GM21526 (cell line): ENCODE data around the gene NAE1.
"Not testable (repeated sequence)": the region's sequence is repeated elsewhere in the genome, so short reads cannot be mapped to it uniquely, and the experiment has no call there.

Source experiments
- ATAC-seq: cut with Tn5 transposase; IDR thresholded peaks from one replicate; pipeline ENCODE4 v1.9.1; 2021; ENCODE audit warnings: moderate library complexity; ENCODE audit not compliant: unreplicated experiment, low FRiP score

NAE1 gene

DNA sequence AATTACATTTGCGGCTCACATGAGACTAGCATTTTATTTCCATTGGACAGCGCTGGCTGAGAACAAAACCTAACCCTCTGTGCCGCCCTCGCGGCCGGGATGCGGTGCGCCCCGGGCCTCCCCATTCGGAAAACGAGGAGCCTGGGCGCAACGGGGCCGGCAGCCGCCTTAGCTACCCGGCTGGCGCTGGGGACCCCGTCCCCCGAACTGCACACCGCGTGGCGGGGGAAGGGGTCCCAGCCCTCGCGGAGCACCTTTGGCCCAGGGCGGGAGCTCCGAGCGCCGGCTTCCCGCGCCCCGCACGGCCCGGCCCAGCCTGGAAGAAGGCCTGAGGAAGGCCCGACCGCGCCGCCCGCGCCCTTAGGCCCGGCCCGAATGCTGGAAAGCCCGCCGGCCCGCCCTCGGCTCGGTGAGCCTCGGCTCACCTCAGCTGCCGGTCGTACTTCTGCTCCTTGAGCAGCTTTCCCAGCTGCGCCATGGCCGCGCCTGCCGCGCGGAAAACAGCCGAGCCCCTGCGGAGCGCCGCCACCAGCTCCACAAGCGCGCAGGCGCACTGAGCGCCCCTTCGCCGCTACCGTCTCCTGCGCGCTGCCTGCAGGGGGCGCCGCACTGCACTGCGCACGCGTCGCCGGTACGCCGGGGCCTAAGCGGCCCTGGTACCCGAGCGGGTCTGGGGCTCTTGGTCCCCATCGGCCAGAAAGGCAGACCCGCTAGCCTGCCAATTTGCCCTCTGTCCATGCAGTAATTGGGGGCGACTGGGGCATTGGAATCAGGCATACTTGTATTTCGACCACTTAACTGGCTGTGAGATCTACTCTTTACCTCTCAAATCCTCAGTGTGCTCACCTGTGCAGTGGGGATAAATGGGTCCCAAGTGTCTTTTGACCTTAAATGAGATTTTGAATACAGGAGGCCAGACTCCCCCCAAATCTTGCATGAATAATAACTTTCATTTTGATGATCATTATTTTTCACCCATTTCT, at the start of gene NAE1:
Gene NAE1, minus strand, starts transcription at position 555 of the 983 bp plus-strand sequence. Its CDS starts 77 bp downstream, at position 478.
- ATAC-seq: peak; percentile 85

DNA sequence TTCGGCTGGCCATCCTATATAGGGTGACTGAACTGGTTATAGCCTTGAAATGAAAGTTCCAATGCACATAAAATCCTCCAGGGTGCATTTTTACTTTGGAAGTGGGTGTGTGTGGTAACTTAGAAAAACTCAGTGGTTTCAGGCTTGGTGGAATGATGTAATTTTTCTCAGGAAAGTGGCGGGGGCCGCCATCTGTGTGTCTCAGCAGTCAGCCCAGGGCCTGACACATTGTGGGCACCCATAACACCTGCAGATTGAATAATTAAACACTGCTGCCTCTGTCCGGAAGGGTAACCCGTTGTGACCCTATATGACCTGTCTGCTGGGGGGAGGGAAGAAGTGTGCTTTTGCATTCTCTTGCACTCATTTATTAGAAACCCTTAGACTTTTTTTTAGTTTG, 47.3 kb upstream of the NAE1 start:
- ATAC-seq: no peak

DNA sequence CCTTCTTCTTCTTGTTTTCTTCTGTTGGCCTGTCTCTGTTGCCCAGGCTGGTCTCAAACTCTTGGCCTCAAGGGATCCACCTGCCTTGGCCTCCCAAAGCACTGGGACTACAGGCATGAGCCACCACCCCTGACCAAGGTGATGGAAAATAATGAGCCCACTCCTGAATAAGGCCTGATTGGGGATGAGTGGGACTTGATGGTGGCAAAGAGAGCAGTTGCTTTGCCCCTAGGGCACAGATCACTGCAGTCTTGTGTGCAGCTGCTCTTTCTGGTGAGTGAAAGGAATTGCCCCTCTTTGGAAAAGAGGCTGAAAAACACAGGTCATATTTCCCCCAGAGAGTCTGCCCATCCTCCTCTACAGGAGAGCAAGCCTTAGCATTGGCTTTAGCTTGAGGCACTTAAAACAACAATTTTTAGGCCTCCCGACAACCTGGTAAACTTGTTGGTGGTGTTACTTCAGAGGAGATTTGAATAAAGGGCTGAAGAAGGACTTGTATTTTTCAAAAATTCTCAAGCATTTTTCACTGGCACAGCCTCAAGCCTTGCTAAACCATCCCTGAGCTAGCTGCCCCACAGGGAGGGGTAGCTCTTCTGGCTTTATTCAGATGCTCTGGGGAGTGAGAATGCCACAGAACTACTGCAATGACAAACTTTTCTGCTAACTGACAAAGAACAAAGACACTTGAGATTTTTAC, 43.5 kb upstream of the NAE1 start:
- no peak for ATAC-seq

DNA sequence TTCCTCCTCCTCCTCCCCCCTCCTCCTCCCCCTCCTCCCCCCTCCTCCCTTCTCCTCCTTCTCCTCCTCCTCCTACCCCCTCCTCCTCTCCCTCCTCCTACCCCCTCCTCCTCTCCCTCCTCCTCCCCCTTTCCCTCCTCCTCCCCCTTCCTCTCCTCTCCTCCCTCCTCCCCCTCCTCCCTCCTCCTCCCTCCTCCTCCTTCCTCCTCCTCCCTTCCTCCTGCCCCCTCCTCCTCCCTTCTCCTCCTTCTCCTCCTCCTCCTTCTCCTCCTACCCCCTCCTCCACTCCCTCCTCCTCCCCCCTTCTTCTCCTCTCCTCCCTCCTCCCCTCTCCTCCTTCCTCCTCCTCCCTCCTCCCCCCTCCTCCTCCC, 42.9 kb upstream of the NAE1 start:
- ATAC-seq: no peak

DNA sequence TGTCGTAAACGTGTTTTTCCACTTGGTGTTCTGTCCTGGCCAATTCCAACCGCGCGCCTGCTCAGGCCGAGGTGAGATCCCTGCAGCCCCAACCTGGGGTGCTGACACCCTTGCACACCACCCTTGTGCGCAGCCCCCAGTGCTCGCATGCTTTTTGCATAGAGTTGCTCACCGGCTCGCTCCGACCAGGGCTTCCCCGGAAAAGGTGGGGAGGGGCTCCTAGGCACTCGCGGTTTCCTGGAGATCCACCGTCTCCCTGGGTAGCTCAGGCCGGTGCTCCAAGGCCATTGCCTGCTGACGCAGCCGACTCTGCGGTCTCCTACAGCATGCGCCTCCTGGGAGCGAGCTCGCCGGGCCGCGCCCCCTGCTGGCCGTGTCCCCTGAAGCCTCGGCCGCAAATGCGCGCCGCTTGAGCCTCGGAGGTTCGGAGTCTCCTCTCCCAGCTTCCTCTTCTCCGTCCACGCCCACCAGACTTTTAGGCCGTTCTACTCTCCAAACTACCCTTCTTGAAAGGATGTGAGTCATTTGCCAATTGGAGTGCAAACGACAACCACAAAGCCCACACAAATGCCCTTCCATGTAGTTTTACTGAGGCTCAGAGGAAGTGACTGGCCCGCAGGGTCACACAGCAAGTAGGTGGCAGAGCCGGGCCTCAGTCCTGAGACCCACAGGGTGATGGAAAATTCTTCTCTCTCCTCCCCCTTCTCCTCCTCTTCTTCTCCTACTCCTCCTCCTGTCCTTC, 42.3 kb upstream of the NAE1 start:
- ATAC-seq: peak; percentile 77

DNA sequence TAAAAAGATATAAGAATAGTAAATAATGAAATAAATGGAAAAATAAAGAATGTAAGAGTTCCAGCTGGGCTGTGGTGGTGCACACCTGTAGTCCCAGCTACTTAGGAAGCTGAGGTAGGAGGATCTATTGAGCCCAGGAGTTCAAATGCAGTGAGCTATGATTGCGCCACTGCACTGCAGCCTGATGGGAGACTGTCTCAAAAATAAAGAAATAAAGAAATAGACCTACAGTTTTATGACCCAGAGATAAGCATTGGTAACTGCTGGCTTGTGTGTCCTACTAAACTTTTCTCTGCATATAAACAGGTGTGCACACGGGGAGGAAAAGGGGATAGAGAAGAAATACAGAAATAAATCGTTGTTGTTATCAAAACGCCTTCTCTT, 41.8 kb upstream of the NAE1 start:
- ATAC-seq: no peak

DNA sequence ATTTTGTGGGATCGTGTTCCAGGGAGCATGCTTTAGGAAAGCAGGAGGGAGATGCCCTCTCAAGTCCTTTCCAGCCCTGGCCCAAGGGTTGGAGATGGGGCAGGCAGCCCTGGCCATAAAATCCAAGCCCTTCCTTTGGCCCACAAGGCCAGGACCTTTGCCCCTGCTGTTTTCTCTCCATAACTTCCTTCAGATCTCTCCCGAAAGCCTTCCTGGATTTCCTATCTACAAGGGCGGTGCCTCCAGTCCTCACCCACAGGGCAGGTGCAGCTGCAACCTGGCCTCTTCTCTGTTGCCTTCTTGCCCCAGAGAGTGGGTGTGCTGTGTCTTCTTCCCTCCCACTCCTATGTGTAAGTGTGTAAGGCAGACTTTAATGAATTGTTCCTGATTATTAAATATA, 41.1 kb upstream of the NAE1 start:
- no peak for ATAC-seq

DNA sequence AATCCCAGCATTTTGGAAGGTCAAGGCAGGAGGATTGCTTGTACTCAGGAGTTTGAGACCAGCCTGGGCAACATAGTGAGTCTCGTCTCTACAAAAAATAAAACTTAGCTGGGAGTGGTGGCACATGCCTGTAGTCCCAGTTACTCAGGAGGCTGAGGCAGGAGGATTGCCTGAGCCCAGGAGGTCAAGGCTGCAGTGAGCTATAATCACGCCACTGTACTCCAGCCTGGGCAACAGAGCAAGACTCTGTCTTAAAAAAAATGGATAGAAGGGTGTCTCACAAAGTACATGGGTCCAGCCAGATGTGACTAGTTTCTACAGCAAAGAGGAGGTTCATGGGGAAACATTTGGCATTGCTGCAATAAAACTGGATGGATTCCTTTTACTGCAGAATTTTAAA, 40.6 kb upstream of the NAE1 start:
- ATAC-seq: not testable (repeated sequence)

DNA sequence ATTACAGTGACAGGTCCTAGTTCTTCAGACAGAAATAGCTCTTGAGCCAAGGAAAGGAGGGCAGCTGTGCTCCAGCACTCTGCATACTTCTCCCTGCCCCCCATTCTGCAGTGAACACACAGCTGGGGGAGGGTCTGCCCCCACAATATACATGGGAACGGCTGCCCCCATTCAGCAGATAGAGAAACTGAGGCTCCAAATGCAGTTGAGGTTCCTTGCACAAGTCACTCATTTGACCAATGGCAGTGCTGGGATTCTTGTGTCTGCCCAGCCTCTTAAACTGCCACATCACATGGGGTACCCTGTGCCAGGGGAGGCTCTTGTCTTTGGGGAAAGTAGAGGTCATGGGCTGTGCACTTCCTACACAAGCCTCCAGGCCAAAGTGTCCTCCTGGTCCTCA, 38.6 kb upstream of the NAE1 start:
- ATAC-seq: no peak

DNA sequence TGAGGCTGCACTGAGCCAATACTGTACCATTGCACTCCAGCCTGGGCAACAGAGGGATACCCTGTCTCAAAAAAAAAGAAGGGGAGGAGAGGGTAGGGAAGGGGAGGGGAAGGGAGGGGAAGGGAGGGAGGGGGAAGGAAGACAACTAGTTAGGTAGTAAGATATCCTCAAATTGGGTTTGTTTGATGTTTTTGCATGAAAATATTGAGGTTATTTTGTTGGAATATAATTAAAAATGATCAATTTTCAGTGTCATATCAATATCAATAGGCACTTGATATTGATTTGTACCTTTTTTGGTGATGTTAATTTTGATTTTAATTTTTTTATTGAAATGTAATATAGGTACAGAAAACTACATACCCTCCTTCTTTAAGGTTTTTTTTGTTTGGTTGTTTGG, 32.9 kb upstream of the NAE1 start:
- ATAC-seq: no peak

DNA sequence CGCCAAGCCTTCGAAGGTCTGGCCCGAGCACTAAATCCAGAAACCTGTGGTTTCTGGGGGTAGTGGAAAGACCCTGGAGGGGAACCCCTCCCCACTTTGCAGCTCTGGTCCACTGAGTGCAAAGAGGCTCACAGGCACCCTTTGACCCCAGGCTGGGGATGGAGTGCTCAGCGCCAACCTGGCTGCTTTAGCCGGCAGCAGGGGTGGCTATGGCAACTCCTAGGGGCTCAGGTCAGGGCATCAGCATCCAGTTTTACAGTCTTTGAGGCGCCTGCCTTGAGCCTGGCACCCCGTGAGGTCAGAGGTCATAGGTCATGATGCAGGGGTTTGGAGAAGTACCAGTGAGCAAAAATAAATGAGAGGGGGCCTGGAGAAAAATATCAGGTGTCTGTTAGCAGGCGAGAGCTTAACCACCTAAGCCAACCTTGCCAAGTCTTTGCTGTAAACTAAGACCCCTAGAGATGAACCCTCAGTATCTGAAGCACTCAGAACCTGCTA, 31.3 kb upstream of the NAE1 start:
- ATAC-seq: no peak

DNA sequence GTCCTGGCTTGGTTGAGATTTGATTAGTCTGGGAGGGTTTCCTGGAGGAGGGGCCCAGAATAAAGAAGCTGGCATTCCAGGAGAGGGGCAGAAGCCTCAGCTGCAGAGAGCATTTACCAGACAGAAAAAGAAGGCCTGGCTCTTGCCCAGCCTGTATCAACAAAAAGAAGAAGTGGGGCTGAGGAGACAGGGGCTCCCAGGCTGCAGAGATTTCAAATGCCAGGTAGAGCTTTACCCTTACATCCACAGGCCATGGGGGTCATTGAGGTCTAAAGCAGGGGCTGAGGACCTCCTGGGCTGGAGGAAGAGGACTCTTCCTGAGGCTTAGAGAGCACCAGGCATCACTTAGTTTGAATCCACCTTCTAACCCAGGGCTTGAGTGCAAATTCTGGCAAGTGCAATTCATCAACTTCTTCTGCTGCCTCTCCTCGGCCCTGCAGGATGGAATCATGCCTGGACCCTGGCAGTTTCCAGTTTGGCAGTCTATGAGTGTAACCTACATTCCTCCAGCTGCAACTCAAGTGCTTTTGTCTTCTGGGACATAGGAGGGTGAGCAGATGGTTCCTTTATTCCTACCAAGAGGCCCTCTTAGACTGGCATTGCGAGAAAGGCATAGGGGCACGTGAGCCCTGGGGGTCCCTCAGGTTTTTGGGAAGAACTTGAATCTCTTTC, 28.8 kb upstream of the NAE1 start:
- no peak for ATAC-seq

DNA sequence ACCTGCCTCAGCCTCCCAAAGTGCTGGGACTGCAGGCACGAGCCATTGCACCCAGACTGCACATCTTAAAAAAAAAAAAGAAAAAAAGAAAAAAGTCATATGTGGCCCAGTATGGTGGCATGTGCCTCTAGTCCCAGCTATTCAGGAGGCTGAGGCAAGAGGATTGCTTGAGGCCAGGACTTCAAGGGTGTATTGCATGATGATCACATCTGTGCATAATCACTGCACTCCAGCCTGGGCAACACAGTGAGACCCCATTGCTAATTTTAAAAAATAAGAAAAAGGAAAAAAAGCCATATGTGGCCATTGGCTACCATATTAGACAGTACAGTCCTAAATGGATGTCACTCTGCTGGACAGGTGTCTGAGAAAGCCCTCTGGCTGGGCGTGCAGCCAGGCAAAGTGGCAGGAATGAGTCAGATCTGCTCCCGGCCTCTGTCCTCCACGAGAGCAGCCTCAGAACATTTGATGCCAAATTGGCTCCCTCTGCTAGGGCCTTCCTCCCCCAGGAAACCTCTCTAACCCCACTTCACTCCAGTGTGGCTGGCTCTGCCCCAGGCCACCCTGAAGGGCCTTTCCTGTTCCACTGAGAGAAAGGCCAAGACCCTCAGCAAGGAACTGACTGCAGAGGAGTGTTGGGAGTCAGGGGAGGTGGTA, 28.1 kb upstream of the NAE1 start:
- no peak for ATAC-seq

DNA sequence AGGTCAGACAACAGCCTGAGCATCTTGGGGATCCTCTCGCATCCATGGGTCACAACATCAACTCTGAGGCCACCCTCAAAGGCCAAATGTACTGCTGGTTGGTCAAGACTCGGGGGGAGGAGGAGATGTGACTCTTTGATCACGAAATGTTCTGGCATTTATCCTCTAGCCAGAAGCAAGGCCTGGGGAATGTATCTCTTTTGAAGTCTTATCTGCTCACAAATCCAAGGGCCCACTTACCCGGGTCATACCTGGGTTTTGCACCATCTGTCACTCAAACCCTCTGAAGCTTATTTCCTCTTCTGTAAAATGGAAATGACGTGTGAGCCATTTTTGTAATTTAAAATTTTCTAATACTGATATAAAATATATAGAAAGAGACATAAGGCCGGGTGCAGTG, 26.7 kb upstream of the NAE1 start:
- no peak for ATAC-seq

DNA sequence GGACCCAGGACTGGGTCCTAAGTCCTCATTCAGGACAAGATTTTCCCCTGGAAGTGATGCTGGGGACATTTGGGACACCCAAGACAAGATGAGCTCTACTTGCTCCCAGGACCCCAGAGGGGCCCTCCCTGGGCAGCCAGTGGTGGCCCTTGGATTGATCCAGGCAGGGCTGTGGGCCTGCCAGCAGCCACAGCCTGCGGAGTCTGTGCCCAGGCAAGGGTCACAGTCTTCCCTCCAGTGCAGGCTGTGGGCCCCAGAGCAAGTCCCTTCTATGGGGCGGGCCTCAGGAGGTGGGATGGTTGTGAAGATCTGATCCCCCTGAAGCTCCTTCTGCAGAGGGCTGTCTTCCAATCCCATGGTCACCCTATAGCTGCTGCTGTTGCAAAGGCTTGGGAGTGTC, 26.0 kb upstream of the NAE1 start:
- ATAC-seq: no peak

DNA sequence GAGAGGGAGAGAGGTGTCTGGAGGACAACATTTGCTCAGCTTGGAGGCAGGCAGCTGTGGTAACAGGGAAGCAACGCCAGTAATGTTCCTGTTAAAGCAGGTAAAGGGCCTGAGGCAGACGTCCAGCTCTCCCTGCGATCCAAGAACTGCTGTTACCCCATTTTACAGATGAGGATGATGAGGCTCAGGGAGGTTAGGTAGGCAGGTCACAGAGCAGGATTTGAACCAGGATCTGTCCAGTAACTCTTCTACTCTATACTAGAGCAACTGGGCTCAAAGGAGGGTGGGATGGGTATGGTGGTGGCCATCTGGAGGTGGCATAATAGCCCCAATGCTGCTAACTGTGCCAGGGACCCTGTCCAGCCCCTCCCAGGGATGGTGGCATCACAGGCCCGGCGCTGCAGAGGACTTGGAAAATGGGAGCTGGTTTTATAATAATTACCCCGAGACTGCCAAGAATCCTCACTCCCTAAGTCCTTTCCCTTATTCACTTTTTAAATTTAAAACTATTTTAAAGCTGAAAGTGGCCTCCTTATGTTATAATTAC, 25.5 kb upstream of the NAE1 start:
- no peak for ATAC-seq

DNA sequence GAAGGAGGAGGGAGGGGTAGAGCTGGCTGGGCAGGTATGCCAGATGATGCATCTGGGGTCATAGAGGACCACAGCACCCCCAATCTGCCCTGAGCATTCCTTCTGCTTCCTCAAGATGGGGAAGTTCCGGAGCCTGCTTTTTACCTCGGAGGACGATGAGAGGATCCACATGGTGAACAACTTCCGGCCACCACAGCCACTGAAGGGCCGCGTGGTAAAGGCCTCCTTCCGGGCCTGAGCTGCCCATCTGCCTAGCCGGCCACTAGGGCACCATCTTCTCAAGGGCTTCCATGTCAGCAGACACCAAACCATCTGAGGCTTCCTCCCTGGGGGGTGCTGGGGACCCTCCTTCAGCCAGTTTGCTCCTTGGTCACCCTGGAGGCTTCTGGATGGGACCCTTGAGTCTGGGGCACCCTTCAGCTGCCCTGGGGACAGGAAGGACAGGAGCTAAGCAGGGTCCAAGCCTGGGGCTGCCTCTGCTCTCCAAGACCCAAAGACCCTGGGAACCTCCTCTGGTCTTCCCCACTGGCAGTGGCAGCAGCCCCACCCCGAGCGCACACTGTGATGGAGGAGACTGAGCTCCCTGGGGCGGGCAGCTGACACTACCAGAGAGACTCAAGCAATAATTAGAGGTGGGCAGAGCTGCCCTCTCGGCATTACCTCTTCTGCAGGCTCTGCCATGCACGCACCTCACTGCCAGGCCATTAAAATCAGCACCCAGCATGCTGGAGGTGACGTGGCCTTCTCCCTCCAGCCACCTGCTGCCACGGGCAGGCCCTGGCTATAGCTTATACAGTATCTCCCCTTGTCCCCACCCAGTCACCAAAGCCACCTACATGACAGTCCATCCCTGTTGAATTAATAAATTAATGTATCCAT, 22.7 kb upstream of the NAE1 start:
- ATAC-seq: no peak

DNA sequence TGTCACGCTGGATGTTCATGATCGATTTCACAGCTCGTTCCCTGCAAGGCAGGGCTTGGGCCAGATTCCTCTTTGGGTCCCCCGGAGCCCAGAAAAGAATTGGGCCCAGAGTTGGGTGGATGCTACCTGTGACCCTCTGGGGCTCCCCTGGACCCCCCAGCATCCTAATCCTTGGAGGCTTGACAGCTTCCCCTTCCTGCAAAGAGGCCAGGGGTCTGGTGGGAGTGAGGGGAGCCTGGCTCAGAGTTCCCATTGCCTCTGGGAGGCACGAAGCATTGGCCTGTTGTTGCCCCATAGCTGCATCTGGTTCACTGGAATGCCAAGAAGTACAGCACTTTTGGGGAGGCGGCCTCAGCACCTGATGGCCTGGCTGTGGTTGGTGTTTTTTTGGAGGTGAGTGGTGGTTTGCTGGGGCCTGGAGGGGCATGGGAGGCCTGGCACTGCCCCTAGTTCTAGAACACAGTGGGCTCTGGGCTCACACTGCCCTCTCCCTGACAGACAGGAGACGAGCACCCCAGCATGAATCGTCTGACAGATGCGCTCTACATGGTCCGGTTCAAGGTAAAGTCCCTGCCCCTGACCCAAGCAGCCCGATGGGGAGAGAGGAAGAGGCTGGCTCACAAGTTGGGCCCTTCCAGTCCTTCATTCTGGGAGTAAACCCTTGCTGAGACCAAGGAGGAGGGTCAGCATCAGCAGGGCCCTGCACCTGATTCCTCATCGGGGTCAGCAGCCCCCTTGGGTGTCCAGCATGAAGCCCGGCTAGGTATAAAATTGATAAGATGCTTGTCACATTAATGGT, 20.6 kb upstream of the NAE1 start:
- ATAC-seq: no peak
